DOHH2 (cell line): ENCODE data around the gene COA3.

Experiments
- EZH2phosphoT487 ChIP-seq: fragments of 200-600 bp; sonication (generic); IDR thresholded peaks from 2 replicates; pipeline ENCODE4 v1.6.1; 2017; ENCODE audit warnings: borderline replicate concordance, mild to moderate bottlenecking, antibody characterized with exemption, low read length, moderate library complexity, mixed read lengths
- TF ChIP-seq, protein P1 (sequence below): fragments of 200-600 bp; sonication (generic); IDR thresholded peaks from one replicate; pipeline ENCODE4 v1.5.1; 2014; ENCODE audit warnings: antibody characterized with exemption, mild to moderate bottlenecking, low read depth, low read length; ENCODE audit not compliant: poor library complexity, severe bottlenecking

- TF ChIP-seq, protein P1, sequence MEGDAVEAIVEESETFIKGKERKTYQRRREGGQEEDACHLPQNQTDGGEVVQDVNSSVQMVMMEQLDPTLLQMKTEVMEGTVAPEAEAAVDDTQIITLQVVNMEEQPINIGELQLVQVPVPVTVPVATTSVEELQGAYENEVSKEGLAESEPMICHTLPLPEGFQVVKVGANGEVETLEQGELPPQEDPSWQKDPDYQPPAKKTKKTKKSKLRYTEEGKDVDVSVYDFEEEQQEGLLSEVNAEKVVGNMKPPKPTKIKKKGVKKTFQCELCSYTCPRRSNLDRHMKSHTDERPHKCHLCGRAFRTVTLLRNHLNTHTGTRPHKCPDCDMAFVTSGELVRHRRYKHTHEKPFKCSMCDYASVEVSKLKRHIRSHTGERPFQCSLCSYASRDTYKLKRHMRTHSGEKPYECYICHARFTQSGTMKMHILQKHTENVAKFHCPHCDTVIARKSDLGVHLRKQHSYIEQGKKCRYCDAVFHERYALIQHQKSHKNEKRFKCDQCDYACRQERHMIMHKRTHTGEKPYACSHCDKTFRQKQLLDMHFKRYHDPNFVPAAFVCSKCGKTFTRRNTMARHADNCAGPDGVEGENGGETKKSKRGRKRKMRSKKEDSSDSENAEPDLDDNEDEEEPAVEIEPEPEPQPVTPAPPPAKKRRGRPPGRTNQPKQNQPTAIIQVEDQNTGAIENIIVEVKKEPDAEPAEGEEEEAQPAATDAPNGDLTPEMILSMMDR, result no peak
- no peak for TF ChIP-seq EZH2phosphoT487
Measured at GRCh38 chr17:42845918-42846593, 47.6 kb upstream of the COA3 start.
